GM21360 (cell line): ENCODE results near the gene PLPP6.
A peak's percentile ranks its signal among the peaks of the same experiment; 100 is the strongest.

Experiments used
- ATAC-seq: cut with Tn5 transposase; IDR thresholded peaks from one replicate; pipeline ENCODE4 v1.9.1; 2021; ENCODE audit warnings: mild to moderate bottlenecking, moderate library complexity; ENCODE audit not compliant: unreplicated experiment

The PLPP6 gene

GRCh38 chr9:4661611-4662010, 483 bp upstream of the PLPP6 start:
- peak; percentile 7 for ATAC-seq

DNA sequence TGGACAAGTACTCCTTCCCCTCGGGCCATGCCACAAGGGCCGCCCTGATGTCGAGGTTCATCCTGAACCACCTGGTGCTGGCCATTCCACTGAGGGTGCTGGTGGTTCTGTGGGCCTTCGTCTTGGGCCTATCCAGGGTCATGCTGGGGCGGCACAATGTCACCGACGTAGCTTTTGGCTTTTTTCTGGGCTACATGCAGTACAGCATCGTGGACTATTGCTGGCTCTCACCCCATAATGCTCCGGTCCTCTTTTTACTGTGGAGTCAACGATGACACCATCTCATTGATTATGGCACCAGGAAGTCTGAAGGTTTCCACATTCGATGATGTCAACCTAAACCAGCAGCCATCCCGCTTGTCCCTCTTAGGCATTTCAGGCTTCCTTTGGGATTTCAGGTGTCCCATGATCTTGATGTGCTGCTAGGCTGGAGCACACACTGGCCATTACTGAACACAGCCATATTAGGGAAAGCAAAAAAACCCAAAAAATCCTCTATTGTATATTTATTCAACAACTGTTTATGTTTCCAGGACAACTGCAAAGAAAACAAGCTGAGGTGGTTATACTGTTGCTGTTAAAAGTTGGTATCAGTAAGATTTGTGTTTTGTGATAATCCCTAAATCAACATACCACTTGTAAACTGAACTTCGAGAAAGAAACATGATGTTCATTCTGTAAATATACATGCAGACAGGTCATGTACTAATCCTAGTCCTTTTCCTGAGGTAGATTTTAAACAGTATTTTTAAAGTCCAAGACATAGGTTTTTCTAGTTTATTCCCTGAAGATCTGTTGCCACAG, 1.1 kb downstream of the PLPP6 start:
- ATAC-seq: no peak

DNA sequence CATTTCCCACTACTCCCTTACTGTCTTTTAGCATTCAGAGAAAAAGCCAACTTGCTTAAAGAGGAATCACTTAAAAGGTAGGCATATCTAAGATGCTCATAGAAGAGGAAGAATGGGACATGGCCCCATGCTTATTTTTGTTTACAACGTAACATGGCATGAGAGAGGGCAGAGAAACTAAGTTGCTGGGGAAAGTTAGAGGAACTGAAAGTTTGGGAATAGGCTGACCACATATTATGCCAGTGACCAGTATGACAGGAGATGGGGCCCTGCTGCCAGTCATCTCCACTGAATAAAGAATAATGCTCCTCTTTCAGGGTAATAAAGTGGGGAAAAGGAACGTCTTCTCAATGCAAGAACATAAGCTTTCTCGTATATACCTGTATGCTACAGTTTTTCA, 1.9 kb downstream of the PLPP6 start:
- no peak for ATAC-seq

DNA sequence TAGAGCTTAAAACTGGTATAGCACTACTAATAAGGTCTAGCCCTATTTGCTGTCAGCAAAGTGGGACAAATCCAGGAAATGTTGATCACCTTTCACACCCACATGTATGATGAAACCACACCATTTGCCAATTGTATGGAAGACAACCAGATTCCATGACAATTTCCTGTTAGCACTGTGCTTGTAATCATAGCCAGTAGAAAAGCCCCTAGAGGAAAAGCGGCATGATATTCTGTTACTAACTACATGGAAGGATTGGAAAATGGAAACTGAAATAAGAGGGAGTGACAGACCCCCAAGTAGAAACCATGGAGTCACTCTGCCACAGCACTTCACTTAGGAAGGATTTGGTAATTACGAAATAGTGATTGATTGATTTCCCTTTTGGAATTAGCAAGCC, 3.3 kb downstream of the PLPP6 start:
- ATAC-seq: no peak

DNA sequence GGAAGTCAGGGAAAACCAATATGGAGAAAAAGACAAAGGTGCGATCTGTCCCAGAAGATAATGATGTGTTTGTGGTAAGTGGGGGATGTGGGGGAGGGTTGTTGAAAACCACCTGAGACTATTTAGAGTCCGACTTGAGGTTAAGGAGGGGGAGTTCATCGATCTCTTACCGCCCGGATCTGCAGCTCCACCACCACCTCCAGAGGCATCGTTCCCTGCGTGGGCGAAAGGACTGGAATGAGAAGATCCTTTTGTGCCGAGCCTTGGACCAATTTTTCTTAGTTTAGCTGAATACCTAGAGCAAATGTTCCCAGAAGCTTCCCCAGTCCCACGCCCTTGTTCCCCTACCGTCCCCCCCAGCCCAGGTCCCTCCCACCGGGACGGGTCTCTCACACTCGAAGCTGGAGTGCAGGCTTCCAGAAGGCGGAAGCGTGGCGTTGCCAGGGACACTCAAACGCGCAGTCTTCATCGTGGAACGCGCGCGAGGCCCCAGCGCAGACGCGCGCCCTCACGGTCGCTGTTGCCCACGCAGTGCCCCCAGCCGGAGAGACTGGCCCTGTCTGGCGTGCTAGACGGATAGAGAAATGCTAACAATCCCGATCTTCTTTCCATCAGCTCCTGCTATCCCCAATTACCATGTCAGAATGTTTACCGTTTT, 4.1 kb downstream of the PLPP6 start, which contains the start of gene SPATA6L:
Gene SPATA6L (minus strand): TSS at position 439 of the 658 bp plus-strand sequence. CDS start 230 bp downstream, at position 209.
- peak; percentile 34 for ATAC-seq

DNA sequence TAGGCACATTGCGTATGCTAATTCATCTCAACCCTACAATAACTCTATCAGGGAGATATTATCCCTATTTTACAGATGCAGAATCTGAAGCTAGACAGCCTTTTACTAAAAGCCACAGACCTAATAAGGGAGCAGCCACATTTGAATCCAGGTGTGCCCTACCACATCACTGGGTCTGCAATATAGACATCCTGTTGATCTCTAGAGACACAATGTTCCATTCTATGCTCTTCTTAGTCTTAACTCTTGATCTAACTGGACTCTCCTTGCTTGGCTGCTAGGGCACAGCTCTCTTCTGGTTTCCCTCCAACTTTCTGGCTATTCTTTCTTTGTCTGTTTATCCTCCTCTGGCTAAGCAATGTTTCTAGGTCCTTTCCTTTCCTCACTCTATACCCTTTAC, 5.6 kb downstream of the PLPP6 start:
- no peak for ATAC-seq

GRCh38 chr9:4668604-4669003, 6.5 kb downstream of the PLPP6 start:
- no peak for ATAC-seq

DNA sequence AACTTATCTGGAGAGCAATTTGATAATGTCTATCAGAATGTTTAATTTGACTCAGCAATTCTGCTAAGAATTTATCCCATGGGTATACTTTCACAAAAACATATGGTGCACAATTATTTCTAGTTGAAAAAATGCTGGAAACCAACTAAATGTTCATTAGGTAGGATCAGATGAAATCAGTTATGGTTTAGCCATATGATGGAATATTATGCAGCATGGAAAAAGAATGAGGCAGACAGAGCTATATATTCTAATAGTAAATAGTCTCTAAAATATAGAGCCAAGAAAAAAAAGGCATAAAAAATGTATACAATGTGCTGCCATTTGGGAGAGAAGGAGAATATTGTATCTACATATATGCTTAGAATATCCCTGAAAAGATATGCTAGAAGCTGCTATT, 7.8 kb downstream of the PLPP6 start:
- no peak for ATAC-seq

DNA sequence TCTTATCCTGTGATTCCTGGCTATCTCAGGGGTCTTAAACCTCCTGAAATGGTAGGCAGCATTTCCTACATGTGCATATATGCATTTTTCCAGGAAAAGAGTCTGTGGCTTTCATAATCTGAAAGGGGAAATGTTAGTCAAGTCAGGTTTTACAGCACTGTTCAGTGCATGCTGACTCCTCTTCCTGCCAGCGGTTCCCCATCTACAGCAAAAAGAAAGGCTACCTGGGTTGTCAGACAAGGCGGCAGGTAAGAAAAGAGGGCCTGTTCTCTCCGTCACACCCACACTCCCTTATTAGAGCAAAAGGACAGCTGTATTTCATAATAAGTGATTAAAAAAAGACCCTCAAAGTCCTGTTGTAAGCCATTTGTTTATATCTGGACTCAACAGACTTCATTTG, 8.5 kb downstream of the PLPP6 start:
- no peak for ATAC-seq

DNA sequence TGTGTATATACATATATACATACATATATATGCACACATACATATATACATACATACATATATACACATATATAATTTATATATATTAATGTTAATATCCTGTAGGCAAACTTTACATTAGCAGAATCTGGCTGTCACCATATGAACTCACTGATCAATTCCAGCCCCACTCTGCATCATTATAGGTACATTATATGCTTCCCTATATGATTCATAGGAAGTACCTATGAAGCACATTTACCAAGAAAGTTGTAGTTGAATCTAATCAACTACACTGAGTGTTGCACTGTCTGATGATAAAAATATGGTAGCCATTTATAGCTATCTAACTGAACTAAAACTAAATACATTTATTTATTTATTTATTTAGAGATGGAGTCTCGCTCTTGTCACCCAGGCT, 9.6 kb downstream of the PLPP6 start:
- ATAC-seq: no peak

DNA sequence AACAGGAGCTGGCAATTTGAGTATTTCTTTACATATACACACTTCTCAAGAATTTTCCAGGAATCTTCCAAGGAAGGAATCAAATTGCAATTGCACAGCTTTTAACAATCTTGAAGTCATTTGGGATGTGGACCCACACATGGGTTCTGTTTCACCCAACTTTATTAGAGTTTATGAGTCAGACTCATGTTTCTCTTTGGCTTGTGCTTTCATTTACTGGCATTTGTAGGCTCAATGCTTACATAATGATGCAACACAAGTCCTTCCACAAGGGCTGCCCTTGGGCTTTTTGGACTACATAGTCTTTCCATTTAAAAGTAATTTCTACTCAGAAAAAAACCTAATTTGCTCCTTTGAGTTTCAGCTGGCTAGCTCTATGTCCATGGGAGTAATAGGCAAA, 12.7 kb downstream of the PLPP6 start:
- no peak for ATAC-seq

DNA sequence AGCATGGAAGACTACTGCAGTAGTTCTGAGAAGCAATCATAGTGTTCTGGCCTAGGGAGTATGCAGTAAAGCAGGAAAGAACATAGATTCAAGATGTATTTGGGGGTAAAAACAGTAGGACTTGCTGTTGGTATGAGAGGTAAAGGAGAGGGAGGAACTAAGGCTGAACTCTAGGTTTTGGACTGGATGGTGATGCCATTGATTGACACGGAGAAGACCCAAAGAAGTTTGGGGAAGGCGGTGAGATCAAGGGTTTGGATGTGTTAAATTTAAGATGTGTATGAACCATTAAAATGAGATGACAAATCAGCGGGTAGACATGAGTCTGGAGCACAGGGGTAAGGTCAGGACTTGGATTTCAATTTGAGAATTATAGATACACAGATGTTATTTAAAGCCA, 15.3 kb downstream of the PLPP6 start:
- no peak for ATAC-seq

- peak; percentile 13 for ATAC-seq
Observed at GRCh38 chr9:4678679-4679267, 16.7 kb downstream of the PLPP6 start.

- ATAC-seq: peak; percentile 96
Observed at GRCh38 chr9:4679268-4680172, 17.4 kb downstream of the PLPP6 start, which contains the start of gene CDC37L1. Gene CDC37L1, plus strand, starts transcription at chr9:4679569. Its CDS starts 199 bp downstream, at chr9:4679768.

DNA sequence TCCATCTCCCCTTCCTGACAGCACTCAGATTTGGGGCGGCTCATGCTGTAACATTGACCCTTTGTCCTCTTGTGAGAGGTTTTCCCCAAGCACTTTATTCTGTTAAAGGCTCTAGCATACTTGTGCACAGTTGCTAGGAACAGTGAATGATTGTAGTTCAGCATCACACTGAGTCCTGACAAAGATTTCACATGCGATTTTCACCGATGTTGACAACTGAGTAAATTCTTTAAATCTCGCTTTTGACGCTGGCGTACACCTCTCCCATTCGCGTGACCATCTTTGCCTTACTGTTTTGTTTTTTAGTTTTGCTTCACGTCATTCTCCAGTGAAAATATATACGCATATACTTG, 18.1 kb downstream of the PLPP6 start:
- ATAC-seq: no peak

GRCh38 chr9:4680750-4681149, 18.7 kb downstream of the PLPP6 start:
- no peak for ATAC-seq

DNA sequence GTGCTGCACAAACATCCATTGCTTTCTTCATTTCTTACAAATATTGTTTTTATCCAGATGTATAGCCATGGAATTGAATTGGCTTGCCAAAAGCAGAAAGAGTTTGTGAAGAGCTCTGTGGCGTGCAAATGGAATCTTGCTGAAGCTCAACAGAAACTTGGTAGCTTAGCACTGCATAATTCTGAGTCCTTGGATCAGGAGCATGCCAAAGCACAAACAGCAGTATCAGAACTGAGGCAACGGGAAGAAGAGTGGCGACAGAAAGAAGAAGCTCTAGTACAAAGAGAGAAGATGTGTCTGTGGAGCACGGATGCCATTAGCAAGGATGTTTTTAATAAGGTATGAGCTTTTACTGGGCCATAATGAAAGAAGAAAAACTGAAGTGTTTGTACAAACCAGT, 22.7 kb downstream of the PLPP6 start:
- no peak for ATAC-seq

DNA sequence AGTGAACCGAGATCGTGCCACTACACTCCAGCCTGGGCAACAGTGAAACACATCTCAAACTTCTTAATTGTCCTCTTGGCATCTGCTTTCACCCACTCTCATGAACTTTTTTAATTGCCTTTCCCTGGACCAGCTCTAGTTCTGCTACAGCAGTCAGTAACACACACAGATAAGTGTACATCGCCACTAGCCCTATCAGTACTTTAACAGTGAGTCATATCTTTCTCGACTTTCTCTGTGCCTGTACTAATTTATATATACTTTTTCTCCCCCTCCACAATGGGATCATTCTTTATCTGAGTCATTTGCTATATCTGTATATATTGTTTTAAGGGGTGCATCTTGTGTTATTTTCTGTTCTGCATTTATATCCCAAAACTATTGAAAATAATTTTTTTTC, 24.0 kb downstream of the PLPP6 start:
- no peak for ATAC-seq

GRCh38 chr9:4686584-4686983, 24.5 kb downstream of the PLPP6 start:
- no peak for ATAC-seq

DNA sequence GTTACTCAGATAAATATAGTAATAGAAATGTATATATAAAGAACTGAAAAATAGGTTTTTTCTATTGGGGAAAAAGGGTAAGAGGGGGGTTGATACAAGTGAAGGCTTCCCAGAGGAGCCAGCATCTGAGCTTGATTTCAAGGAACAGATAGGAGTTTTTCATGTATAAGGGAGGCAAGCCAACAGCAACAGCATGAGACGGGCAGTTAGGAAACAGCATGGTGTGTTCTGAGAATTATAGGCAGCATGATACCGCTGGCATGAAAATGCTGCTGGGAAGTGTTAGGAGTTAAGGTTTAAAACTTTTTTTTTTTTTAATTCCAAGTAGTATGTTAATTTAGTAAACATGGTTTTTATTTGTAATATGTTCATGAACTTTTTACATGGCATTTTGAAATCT, 26.9 kb downstream of the PLPP6 start:
- no peak for ATAC-seq

DNA sequence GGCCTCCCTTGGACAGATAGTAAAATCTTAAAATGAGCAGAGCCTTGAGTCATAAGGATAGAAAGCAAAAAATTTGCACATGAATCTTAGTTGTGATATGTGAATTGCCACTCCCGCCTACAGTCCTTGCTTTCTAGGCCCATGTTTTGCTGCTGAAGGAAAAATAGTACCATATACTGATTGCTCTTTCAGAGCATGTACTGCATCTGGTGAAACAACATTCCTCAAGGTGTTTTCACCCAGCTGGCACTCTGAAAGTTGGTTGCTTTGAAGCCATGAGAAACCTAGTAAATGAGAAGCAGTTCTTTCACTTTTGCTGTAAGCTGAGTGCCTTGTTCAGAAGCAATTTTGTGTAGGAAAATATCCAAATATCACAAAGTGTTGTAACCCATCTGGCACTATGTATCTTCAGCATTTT, 27.6 kb downstream of the PLPP6 start:
- ATAC-seq: peak; percentile 70
